Testis (tissue), 3 donors: ENCODE results near the gene IST1. TPM values are rescaled to one million over a fixed set of nuclear protein-coding genes. Genes with fewer than 3 reads are reported as not detected.
A peak's percentile ranks its signal among the peaks of the same experiment; 100 is the strongest.

Source experiments
- DNase-seq: peaks from one replicate; pipeline ENCODE4 v3.0.0-alpha.2; 2019
- H3K27ac ChIP-seq, 2 donors: fragments of 200-600 bp; sonication (generic); one replicate each; pipeline ENCODE4 v1.5.1; 2019
- H3K27me3 ChIP-seq: fragments of 200-600 bp; sonication (generic); one replicate; pipeline ENCODE4 v1.5.1; 2019
- H3K36me3 ChIP-seq: fragments of 200-600 bp; sonication (generic); one replicate; pipeline ENCODE4 v1.5.1; 2017; ENCODE audit warnings: low read depth; ENCODE audit errors: missing control alignments
- H3K4me1 ChIP-seq: fragments of 200-600 bp; sonication (generic); one replicate; pipeline ENCODE4 v1.5.1; 2019
- H3K4me3 ChIP-seq, 2 donors: fragments of 200-600 bp; sonication (generic); one replicate each; pipeline ENCODE4 v1.5.1; 2017 to 2019
- H3K9me3 ChIP-seq: fragments of 200-600 bp; sonication (generic); one replicate; pipeline ENCODE4 v1.5.1; 2017
- POLR2A ChIP-seq: fragments of 450-650 bp; IDR thresholded peaks from one replicate; pipeline ENCODE4 v1.6.1; 2017; ENCODE audit warnings: antibody characterized with exemption, mild to moderate bottlenecking, moderate library complexity
- WGBS, 2 donors: methylation state at CpG; one replicate each; pipeline ENCODE4 v1.1.5; 2018; 5-methylcytosine and 5-hydroxymethylcytosine counted together
- intact Hi-C: fragments of 100-400 bp; cut with DNase I; formaldehyde crosslinking; loops from one replicate; pipeline ENCODE4 v1.15.1; 2023; ENCODE audit warnings: low total_unique reads
- polyA plus RNA-seq: library from polyadenylated mRNA; stranded (reverse); fragments of 350-450 nt; fragmentation: Illumina TruSeq; extraction: RNeasy Lipid Tissue Mini Kit (QIAGEN cat#74804); gene quantifications from one replicate; pipeline ENCODE4 v1.2.3, GENCODE V29; 2014; ENCODE audit warnings: low read depth, low replicate concordance; ENCODE audit not compliant: insufficient read depth
- total RNA-seq, 2 donors: library from RNA; depleted of rRNA; stranded (reverse); fragments of >200 nt; gene quantifications; one replicate each; pipeline ENCODE4 v1.2.3, GENCODE V29; 2016
- TF ChIP-seq, protein P1 (sequence below), 3 experiments: fragments of 450-650 bp in 2 of 3; fragments of 200-600 bp in 1 of 3; sonication (generic) in 1 of 3; IDR thresholded peaks; one replicate each; pipeline ENCODE4 v1.5.1; 2016 to 2019; ENCODE audit warnings: antibody characterized with exemption in 3 of 3, mild to moderate bottlenecking in 2 of 3, moderate library complexity in 1 of 3

IST1 gene
- total and polyA plus RNA-seq, 3 donors from 2014 or later, result 236 to 306 (median 301) TPM

DNA sequence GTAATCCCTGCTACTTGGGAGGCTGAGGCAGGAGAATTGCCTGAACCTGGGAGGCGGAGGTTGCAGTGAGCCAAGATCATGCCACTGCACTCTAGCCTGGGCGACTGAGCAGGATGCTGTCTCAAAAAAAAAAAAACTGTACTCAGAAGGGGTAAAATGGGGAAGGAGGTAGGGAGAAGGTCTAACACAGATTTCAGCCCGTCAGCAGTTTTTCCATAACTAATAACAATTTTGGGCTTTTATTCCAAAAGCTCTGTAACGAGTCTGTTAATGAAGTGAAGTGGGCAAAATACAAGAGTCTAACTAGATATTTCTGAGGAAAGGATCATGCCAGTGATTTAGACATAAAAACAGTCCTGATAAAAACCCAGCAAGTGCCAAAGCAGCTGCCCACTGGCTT lies 22.1 kb upstream of the IST1 start:
- intact Hi-C loops, result no loop called here
- H3K4me1 ChIP-seq, result no peaks in the 10 kb centered on the region

DNA sequence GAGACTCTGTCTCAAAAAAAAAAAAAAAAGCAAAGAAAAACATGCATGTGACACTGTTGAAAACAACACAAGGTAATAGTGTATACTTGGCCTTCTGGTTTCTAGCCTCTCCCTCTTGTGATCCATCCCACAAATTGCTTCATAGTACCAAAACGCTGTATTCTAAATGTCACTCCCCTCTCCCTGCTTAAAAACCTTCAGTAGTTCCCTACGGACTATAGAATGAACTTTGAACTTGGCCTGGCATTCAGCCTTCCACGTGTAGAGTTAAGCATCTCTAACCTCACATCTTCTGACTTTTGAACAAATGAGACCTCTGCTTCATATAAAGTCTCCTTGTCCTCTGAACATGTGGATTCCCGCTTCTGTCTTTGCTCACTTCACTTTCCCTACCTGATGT lies 16.4 kb upstream of the IST1 start:
- H3K9me3 ChIP-seq, result no peaks in the 10 kb centered on the region
- 63 to 76% methylated on average over 4 of the region's 4 CpGs for WGBS, 2 donors
- no peaks in the 10 kb centered on the region for H3K36me3 ChIP-seq
- no peak for DNase-seq
- no peak overlapping the region for H3K27ac ChIP-seq
- peaks cover 11% of the 10 kb centered on the region for H3K4me1 ChIP-seq
- no peak overlapping the region for H3K4me3 ChIP-seq
- H3K27me3 ChIP-seq, result no peaks in the 10 kb centered on the region
- intact Hi-C loops, result no loop called here
- TF ChIP-seq, protein P1, sequence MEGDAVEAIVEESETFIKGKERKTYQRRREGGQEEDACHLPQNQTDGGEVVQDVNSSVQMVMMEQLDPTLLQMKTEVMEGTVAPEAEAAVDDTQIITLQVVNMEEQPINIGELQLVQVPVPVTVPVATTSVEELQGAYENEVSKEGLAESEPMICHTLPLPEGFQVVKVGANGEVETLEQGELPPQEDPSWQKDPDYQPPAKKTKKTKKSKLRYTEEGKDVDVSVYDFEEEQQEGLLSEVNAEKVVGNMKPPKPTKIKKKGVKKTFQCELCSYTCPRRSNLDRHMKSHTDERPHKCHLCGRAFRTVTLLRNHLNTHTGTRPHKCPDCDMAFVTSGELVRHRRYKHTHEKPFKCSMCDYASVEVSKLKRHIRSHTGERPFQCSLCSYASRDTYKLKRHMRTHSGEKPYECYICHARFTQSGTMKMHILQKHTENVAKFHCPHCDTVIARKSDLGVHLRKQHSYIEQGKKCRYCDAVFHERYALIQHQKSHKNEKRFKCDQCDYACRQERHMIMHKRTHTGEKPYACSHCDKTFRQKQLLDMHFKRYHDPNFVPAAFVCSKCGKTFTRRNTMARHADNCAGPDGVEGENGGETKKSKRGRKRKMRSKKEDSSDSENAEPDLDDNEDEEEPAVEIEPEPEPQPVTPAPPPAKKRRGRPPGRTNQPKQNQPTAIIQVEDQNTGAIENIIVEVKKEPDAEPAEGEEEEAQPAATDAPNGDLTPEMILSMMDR (IDR thresholded peaks at IDR 0.05), result no peak

More for the DNA sequence above, 22.1 kb upstream of the IST1 start:
- WGBS, 2 donors, result 83 to 86% methylated on average over 4 of the region's 4 CpGs
- no peak for DNase-seq
- no peak overlapping the region for H3K27ac ChIP-seq
- H3K27me3 ChIP-seq, result no peaks in the 10 kb centered on the region
- H3K36me3 ChIP-seq, result no peaks in the 10 kb centered on the region
- H3K4me3 ChIP-seq, result no peak overlapping the region
- TF ChIP-seq POLR2A, result no peak
- TF ChIP-seq, protein P1 (IDR thresholded peaks at IDR 0.05), result no peak
- H3K9me3 ChIP-seq, result no peaks in the 10 kb centered on the region

DNA sequence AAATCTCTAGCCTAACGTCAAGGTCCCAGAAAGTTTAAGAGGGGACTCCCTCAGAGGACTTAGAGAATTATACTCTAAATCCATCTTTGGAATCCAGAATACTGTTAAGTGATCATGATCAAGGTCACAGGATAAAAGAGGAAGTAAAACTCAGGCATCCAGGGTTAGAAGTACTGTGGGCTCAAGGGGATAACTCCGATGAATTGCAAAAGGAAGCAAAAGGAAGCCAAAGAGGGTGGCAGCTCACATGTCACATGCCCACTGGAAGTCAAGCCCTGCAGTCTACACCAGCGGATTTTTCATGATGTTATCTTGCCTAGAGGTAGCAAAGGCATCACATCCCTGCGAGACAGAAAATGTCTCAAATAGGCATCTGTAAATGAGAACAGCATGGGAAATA lies 15.2 kb upstream of the IST1 start:
- H3K4me3 ChIP-seq, result no peak overlapping the region
- intact Hi-C loops, result no loop called here
- H3K27me3 ChIP-seq, result no peaks in the 10 kb centered on the region
- no peaks in the 10 kb centered on the region for H3K9me3 ChIP-seq
- no peak for TF ChIP-seq POLR2A
- TF ChIP-seq, protein P1 (IDR thresholded peaks at IDR 0.05), result no peak
- H3K4me1 ChIP-seq, result peaks cover 11% of the 10 kb centered on the region
- WGBS, 2 donors, result 80% methylated on average over 4 of the region's 4 CpGs
- no peaks in the 10 kb centered on the region for H3K36me3 ChIP-seq
- DNase-seq, result no peak
- no peak overlapping the region for H3K27ac ChIP-seq

DNA sequence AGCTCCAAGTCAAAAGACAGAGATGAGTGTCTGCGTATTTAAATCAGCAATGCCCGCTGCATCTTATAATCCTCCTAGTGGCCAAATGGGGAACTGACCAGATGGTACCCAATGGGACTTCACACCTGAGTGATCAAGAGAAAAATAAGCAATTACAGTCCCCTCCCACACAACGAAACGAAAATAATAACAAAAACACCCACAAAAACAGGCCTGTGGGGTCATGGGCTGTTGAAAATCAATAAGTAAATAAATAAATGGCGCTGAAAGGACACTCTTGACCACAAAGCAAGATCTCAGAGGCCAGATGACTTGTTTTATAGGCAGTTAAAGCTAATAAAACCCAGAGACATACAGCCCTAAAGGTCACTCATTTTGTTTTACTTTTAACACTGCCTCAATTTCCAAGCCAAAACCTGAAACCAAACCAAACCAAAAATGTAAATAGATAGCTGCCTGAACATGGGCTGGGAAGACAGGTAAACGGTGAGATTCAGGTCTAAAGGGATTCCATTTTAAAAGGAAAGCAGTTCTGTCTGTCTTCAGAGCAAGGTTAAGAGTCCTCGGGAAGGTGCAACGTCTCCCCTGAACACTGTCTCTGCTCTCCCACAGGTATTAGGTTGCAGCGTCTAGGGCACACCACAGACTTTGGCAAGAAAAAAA lies 12.7 kb upstream of the IST1 start:
- intact Hi-C loops, result no loop called here
- peak; percentile 87 for DNase-seq
- TF ChIP-seq, protein P1 (IDR thresholded peaks at IDR 0.05), result peak; percentile 78 to 96 (median 89)
- TF ChIP-seq POLR2A, result no peak
- H3K36me3 ChIP-seq, result no peaks in the 10 kb centered on the region
- peak overlapping the region; percentile 93 to 98 for H3K4me3 ChIP-seq
- WGBS, 2 donors, result 3 to 9% methylated on average over 9 of the region's 9 CpGs
- peak overlapping the region; percentile 94 to 97 for H3K27ac ChIP-seq
- H3K27me3 ChIP-seq, result no peaks in the 10 kb centered on the region
- peaks cover 11% of the 10 kb centered on the region for H3K4me1 ChIP-seq
- no peaks in the 10 kb centered on the region for H3K9me3 ChIP-seq
